ENCODE measurements around the gene CA10. TPM values are rescaled to one million over a fixed set of nuclear protein-coding genes. Genes with fewer than 3 reads are reported as not detected.

CA10 gene
- total RNA-seq, 1 experiment from 2014 or later: 0.46 TPM

DNA sequence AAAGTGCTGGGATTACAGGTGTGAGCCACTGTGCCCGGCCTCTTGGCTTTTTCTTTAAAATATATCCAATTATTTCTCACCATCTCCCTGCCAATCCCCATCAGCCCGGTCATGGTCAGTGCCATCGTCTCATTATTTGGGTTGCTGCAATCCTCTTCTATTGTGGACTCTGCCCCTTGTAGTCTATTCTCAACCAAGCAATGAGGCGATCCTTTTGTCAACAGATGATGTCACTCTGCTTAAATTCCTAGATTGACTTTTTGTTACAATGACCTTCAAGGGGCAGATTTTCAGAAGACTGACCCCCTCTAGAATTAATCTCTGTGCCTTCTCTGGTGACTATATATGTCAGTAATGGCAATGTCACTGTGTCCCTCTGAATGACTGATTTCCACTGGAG, 513.5 kb downstream of the CA10 start:
- no peak overlapping the region for H3K4me2 ChIP-seq (ENCODE audit: insufficient read depth, insufficient read length, low read length)
- no peak overlapping the region for H3K14ac ChIP-seq (ENCODE audit: insufficient read depth, low read length)
- Mint-ChIP-seq H3K9me3 (no peaks in the 10 kb centered on the region), H3K4me3 (no peak overlapping the region), H3K27me3 (ENCODE audit: low read depth) (no peaks in the 10 kb centered on the region; the same call in none of the 2 replicates), H3K4me1 (peaks cover 13 to 19% of the 10 kb centered on the region in 2 experiments), H3K27ac (no peak overlapping the region), H3K36me3 (ENCODE audit: insufficient read depth in 1 of 3, low read depth in 3 of 3) (no peaks in the 10 kb centered on the region)
- no peaks in the 10 kb centered on the region for H3K9me3 ChIP-seq (ENCODE audit: control insufficient read depth, low read depth, low read length)
- no peak overlapping the region for H3K9ac ChIP-seq (ENCODE audit: extremely low read depth, insufficient read length, low read length)
- H4K8ac ChIP-seq (replicated peaks; ENCODE audit: insufficient read length, low read depth, low read length): no peak overlapping the region
- no peaks in the 10 kb centered on the region for H3K79me1 ChIP-seq (ENCODE audit: insufficient read depth, low read depth, low read length, poor library complexity, severe bottlenecking)
- no peak overlapping the region for H2BK12ac ChIP-seq (ENCODE audit: insufficient read length, low read depth, low read length)
- no peak overlapping the region for H3K18ac ChIP-seq (ENCODE audit: insufficient read length, low read depth, low read length)
- DNase-seq: no peak
- WGBS (ENCODE audit: extremely low coverage, insufficient read length, low lambda C conversion rate): no CpG with 5 or more reads among the region's 4 CpGs
- TF ChIP-seq, protein P1, sequence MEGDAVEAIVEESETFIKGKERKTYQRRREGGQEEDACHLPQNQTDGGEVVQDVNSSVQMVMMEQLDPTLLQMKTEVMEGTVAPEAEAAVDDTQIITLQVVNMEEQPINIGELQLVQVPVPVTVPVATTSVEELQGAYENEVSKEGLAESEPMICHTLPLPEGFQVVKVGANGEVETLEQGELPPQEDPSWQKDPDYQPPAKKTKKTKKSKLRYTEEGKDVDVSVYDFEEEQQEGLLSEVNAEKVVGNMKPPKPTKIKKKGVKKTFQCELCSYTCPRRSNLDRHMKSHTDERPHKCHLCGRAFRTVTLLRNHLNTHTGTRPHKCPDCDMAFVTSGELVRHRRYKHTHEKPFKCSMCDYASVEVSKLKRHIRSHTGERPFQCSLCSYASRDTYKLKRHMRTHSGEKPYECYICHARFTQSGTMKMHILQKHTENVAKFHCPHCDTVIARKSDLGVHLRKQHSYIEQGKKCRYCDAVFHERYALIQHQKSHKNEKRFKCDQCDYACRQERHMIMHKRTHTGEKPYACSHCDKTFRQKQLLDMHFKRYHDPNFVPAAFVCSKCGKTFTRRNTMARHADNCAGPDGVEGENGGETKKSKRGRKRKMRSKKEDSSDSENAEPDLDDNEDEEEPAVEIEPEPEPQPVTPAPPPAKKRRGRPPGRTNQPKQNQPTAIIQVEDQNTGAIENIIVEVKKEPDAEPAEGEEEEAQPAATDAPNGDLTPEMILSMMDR (conservative IDR thresholded peaks at IDR 0.05): no peak
- H3K4ac ChIP-seq (ENCODE audit: low read depth, low read length): no peak overlapping the region
- H3K4me1 ChIP-seq (ENCODE audit: insufficient read depth, low read length): peaks cover 4% of the 10 kb centered on the region; the same call in 1 of the 2 replicates
- H3K23ac ChIP-seq (ENCODE audit: insufficient read length, low read depth, low read length): no peak overlapping the region
- H3K27ac ChIP-seq (ENCODE audit: insufficient read length, low read depth, low read length): no peak overlapping the region
- no peaks in the 10 kb centered on the region for H3K27me3 ChIP-seq (ENCODE audit: insufficient read depth, low read length)
- no peak overlapping the region for H2BK15ac ChIP-seq (ENCODE audit: low read depth, low read length)
- H2AFZ ChIP-seq (ENCODE audit: low read length): no peak overlapping the region
- no peak overlapping the region for H3K56ac ChIP-seq (ENCODE audit: insufficient read length, low read depth, low read length)
- H3K23me2 ChIP-seq (ENCODE audit: insufficient read length, low read depth, low read length, poor library complexity, severe bottlenecking): no peaks in the 10 kb centered on the region
- no peak overlapping the region for H2BK20ac ChIP-seq (ENCODE audit: low read depth, low read length, poor library complexity, severe bottlenecking)
- H3T11ph ChIP-seq (ENCODE audit: low read length): no peak overlapping the region
- H2AK5ac ChIP-seq (ENCODE audit: insufficient read length, low read length): no peak overlapping the region
- H4K20me1 ChIP-seq (ENCODE audit: control insufficient read depth, insufficient read depth, insufficient read length): no peaks in the 10 kb centered on the region
- no peak overlapping the region for H2BK5ac ChIP-seq (ENCODE audit: insufficient read length, low read length)
- no peak overlapping the region for H4K5ac ChIP-seq (ENCODE audit: insufficient read length, low read depth, low read length)
- no peak overlapping the region for H4K91ac ChIP-seq (ENCODE audit: insufficient read length, low read depth, low read length)
- H2BK120ac ChIP-seq (ENCODE audit: low read depth, low read length, poor library complexity, severe bottlenecking): no peak overlapping the region
- H3K79me2 ChIP-seq (ENCODE audit: insufficient read depth, low read length): no peaks in the 10 kb centered on the region

Measured in H9 (cell line).